ENCODE measurements around the gene CD226. TPM values are rescaled to one million over a fixed set of nuclear protein-coding genes. Genes with fewer than 3 reads are reported as not detected.

The CD226 gene
- total and polyA plus RNA-seq, 9 donors: 0.17 to 1.5 (median 1.2) TPM

- 92 to 96% (median 96%) methylated on average over 7 of the region's 7 CpGs for WGBS, 3 donors
- no peak for DNase-seq
- Histone ChIP-seq H3K9me3 (no peaks in the 10 kb centered on the region), H3K27ac (no peak overlapping the region), H3K4me3 (no peak overlapping the region), H3K4me1 (ENCODE audit: insufficient read depth) (peaks cover 6% of the 10 kb centered on the region), H3K36me3 (no peaks in the 10 kb centered on the region), H3K27me3 (no peaks in the 10 kb centered on the region)
- intact Hi-C loops (cut with DNase I): no loop called here
- TF ChIP-seq CTCF (IDR thresholded peaks at IDR 0.05) (no peak), EP300 (IDR thresholded peaks at IDR 0.05) (no peak), POLR2A (IDR thresholded peaks at IDR 0.05) (no peak)
Measured at GRCh38 chr18:69897397-69898108, 50.1 kb downstream of the CD226 start.

- Histone ChIP-seq H3K27ac (no peak overlapping the region), H3K9me3 (no peaks in the 10 kb centered on the region), H3K4me3 (no peak overlapping the region), H3K4me1 (ENCODE audit: insufficient read depth) (peaks cover 6% of the 10 kb centered on the region), H3K27me3 (no peaks in the 10 kb centered on the region), H3K36me3 (no peaks in the 10 kb centered on the region)
- no peak for DNase-seq
- intact Hi-C loops (cut with DNase I): no loop called here
- TF ChIP-seq EP300 (IDR thresholded peaks at IDR 0.05) (no peak), POLR2A (IDR thresholded peaks at IDR 0.05) (no peak), CTCF (IDR thresholded peaks at IDR 0.05) (no peak)
- WGBS, 3 donors: 89 to 91% (median 90%) methylated on average over 19 of the region's 19 CpGs
Measured at GRCh38 chr18:69895066-69896047, 52.3 kb downstream of the CD226 start.

GRCh38 chr18:69894467-69894866, 53.2 kb downstream of the CD226 start:
- no peaks in the 10 kb centered on the region for H3K36me3 ChIP-seq
- no peak overlapping the region for H3K27ac ChIP-seq
- H3K4me3 ChIP-seq: no peak overlapping the region
- intact Hi-C loops (cut with DNase I): no loop called here
- 92 to 96% (median 92%) methylated on average over 2 of the region's 2 CpGs for WGBS, 3 donors
- H3K27me3 ChIP-seq: no peaks in the 10 kb centered on the region
- TF ChIP-seq EP300 (IDR thresholded peaks at IDR 0.05) (no peak), CTCF (IDR thresholded peaks at IDR 0.05) (no peak), POLR2A (IDR thresholded peaks at IDR 0.05) (no peak)
- DNase-seq: no peak
- H3K9me3 ChIP-seq: no peaks in the 10 kb centered on the region
- peaks cover 6% of the 10 kb centered on the region for H3K4me1 ChIP-seq (ENCODE audit: insufficient read depth)

- TF ChIP-seq CTCF (IDR thresholded peaks at IDR 0.05) (no peak), EP300 (IDR thresholded peaks at IDR 0.05) (no peak), POLR2A (IDR thresholded peaks at IDR 0.05) (no peak)
- Histone ChIP-seq H3K27ac (no peak overlapping the region), H3K36me3 (no peaks in the 10 kb centered on the region), H3K27me3 (no peaks in the 10 kb centered on the region), H3K9me3 (no peaks in the 10 kb centered on the region), H3K4me1 (ENCODE audit: insufficient read depth) (no peaks in the 10 kb centered on the region), H3K4me3 (no peak overlapping the region)
- intact Hi-C loops (cut with DNase I): no loop called here
- DNase-seq: no peak
- 94 to 98% (median 96%) methylated on average over 1 of the region's 1 CpG for WGBS, 3 donors
Measured at GRCh38 chr18:69890558-69890957, 57.1 kb downstream of the CD226 start.
